GM12872 (cell line): ENCODE measurements around the gene RPA4.

Experiments used
- CTCF ChIP-seq: IDR thresholded peaks from 3 replicates; pipeline ENCODE4 v1.5.1; 2011; ENCODE audit warnings: low read depth, mild to moderate bottlenecking, low read length, moderate library complexity; ENCODE audit not compliant: insufficient read depth

The RPA4 gene

GRCh38 chrX:96846841-96847240, 36.9 kb upstream of the RPA4 start:
- TF ChIP-seq CTCF: no peak

- TF ChIP-seq CTCF: no peak
Observed at GRCh38 chrX:96861218-96861617, 22.5 kb upstream of the RPA4 start.

DNA sequence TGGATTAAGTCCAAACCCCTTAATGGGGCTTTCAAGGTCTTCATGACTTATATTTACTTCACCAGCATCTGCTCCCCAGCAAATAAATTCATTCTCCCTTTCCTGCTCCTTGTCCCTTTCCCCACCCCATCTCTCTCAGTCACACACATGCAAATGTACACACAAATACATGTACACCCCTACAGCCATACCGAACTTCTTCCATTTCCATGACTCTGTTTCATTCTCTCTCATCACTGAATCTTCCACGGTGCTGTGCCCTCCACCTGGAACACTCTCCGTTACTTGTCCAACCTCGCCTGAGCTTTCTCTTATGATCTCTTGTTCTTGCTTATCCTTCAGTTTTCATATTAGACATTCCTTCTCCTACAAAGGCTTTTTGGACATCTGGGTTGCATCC, 22.0 kb upstream of the RPA4 start:
- TF ChIP-seq CTCF: no peak

- TF ChIP-seq CTCF: no peak
Observed at GRCh38 chrX:96884027-96884426, 319 bp downstream of the RPA4 start.

DNA sequence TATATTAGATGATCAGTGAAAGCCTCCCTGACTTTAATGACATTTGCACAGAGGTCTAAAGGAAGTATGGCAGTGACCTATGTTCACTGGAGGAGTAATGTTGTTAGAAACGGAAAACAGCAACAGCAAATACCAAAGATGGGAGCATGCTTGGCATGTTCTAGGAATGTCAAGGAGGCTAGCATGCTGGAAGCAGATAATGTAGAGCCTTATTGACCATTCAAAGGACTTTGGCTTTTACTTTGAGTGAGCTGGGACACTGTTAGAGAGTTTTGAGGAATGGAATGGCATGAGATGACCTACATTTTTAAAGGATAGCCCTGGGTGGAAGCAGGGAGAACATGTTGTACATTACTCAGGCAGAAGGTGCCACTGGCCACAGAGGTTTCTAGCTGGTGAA, 6.0 kb downstream of the RPA4 start:
- no peak for TF ChIP-seq CTCF

DNA sequence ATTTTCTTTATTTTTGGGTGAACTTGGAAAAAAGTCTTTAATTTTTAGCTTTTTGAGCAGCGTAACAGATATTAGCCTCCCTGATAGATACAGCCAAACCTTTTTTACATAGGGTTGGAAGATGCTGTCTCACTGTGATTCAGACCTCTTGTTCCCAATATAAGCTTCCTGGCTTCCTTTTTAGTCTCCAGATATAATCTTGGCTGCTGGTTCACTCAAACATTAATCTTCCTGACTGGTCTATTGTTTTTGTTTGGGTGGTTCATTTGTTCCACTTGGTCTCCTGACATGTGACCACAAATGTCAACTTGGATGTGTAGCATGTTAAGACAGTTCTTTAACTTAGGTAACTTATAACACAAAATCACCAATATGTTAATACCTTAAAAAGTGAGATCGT, 23.0 kb downstream of the RPA4 start:
- TF ChIP-seq CTCF: no peak

DNA sequence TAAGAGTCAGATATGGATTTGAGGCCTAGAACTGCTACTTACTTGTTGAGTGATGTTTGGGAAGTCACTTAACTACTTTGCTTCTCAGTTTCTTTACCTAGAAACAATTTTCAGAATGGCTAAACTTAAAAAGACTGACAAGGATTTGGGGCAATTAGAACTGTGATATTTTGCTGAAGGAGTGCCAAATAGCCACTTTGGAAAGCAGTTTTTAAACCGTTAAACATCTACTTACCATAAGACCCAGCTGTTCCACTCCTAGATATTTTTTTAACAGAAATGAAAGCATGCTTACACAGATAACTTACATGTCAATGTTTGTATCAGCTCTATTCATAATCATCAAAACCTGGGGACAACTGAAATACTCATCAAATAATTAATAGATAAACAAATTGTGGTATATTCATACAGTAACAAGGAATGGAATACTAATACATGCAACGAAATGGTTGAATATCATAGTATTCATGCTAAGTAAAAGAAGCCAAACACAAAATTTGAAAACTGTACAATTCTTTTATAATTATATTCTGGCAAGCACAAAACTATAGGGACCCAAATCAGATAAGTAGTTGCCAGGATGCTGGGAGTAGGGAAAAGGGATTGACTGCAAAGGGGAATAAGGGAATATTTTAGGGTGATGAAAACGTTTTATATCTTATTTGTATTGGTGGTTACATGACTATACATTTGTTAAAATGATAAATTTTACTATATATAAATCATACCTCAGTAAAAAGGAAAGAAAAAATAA, 24.0 kb downstream of the RPA4 start:
- TF ChIP-seq CTCF: no peak
